ENCODE measurements around the gene HCFC1R1.

HCFC1R1 gene

GRCh38 chr16:3047387-3047720 lies 23.6 kb upstream of the HCFC1R1 start:
- Histone ChIP-seq H2BK120ac (ENCODE audit: low read depth, low read length) (no peak overlapping the region), H3K9ac (ENCODE audit: low read depth, low read length, poor library complexity) (no peak overlapping the region), H3K27ac (replicated peaks; ENCODE audit: low read length) (no peak overlapping the region), H2BK12ac (ENCODE audit: low read length) (no peak overlapping the region), H2AK5ac (ENCODE audit: low read depth, low read length) (peak overlapping the region; percentile 92), H3K18ac (ENCODE audit: low read length) (peak overlapping the region; percentile 71), H2BK15ac (ENCODE audit: low read length) (peak overlapping the region; percentile 37), H3K4me2 (ENCODE audit: insufficient read depth, low read length, poor library complexity, severe bottlenecking) (no peak overlapping the region), H2BK5ac (ENCODE audit: low read length) (peak overlapping the region; percentile 29), H2AFZ (ENCODE audit: low read length) (no peak overlapping the region), H3K79me1 (ENCODE audit: low read depth, low read length) (peaks cover 1% of the 10 kb centered on the region), H3K14ac (ENCODE audit: low read length) (no peak overlapping the region), H4K8ac (ENCODE audit: low read depth, low read length) (no peak overlapping the region), H4K91ac (ENCODE audit: low read depth, low read length, poor library complexity) (no peak overlapping the region), H3K9me3 (replicated peaks in 1 of 2; ENCODE audit: control insufficient read depth in 2 of 2, insufficient read depth in 1 of 2, low read depth in 1 of 2, low read length in 2 of 2) (peaks cover 0 to 2% of the 10 kb centered on the region in 2 donors), H3K4me1 (ENCODE audit: control insufficient read depth in 2 of 2, insufficient read depth in 1 of 2, low read depth in 1 of 2, low read length in 2 of 2) (peaks cover 0 to 1% of the 10 kb centered on the region in 2 donors), H3K4ac (ENCODE audit: low read length) (no peak overlapping the region), H3K27me3 (ENCODE audit: control insufficient read depth in 3 of 3, insufficient read depth in 3 of 3, low read depth in 1 of 3, low read length in 3 of 3) (peaks cover 14 to 67% (median 28%) of the 10 kb centered on the region in 3 experiments), H3K4me3 (ENCODE audit: low read length in 2 of 2) (peak overlapping the region in 1 of 2 donors; percentile 49), H3K23ac (ENCODE audit: low read depth, low read length, poor library complexity) (peak overlapping the region; percentile 85), H3K36me3 (replicated peaks in 1 of 2; ENCODE audit: control insufficient read depth in 2 of 2, insufficient read depth in 2 of 2, low read length in 2 of 2) (no peaks in the 10 kb centered on the region)
- no CpG with 5 or more reads among the region's 13 CpGs for WGBS, 2 donors (ENCODE audit: extremely low coverage in 2 of 2, insufficient read length in 2 of 2, insufficient replicate concordance in 1 of 2)
- no peak for DNase-seq (ENCODE audit: low spot score)

DNA sequence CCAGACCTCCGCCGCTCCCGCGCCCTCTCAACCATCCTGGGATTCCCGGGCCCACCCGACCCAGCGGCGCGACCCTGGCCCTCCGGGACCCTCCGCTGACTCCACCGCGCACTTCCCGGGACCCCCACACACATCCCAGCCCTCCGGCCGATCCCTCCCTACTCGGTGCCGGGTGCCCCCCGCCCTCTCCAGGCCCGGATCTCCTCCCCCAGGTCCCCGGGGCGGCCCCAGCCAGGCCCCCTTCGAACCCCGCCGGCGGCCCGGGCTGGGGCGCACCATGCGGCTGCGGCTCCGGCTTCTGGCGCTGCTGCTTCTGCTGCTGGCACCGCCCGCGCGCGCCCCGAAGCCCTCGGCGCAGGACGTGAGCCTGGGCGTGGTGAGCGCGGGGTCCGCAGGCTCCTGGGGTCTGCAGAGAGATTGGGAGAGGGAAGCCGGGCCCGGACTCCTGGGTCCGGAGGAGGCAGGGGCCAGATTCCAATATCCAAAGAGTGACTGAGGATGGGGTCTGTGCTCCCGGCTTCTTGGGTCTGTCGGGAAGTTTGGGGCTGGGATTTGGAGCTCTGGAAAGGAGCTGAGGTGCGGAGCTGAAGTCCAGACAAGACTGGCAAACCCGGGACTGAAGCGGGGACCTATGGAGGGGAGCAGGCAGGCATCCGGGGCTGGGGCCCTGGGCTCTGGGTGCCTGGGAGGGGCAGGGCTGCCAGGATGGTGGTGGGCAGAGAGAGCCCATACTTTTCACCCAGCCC lies 23.1 kb upstream of the HCFC1R1 start:
- H2AFZ ChIP-seq (ENCODE audit: low read length), result peak overlapping the region; percentile 99
- no peak overlapping the region for H4K91ac ChIP-seq (ENCODE audit: low read depth, low read length, poor library complexity)
- no peak overlapping the region for H2BK12ac ChIP-seq (ENCODE audit: low read length)
- peaks cover 0 to 2% of the 10 kb centered on the region in 2 donors for H3K9me3 ChIP-seq (replicated peaks in 1 of 2; ENCODE audit: control insufficient read depth in 2 of 2, insufficient read depth in 1 of 2, low read depth in 1 of 2, low read length in 2 of 2)
- H2AK5ac ChIP-seq (ENCODE audit: low read depth, low read length), result peak overlapping the region; percentile 92
- H3K23ac ChIP-seq (ENCODE audit: low read depth, low read length, poor library complexity), result peak overlapping the region; percentile 85
- H3K9ac ChIP-seq (ENCODE audit: low read depth, low read length, poor library complexity), result no peak overlapping the region
- no peak overlapping the region for H3K4ac ChIP-seq (ENCODE audit: low read length)
- H2BK5ac ChIP-seq (ENCODE audit: low read length), result peak overlapping the region; percentile 29
- peak overlapping the region; percentile 37 for H2BK15ac ChIP-seq (ENCODE audit: low read length)
- no peak overlapping the region for H2BK120ac ChIP-seq (ENCODE audit: low read depth, low read length)
- no peak overlapping the region for H4K8ac ChIP-seq (ENCODE audit: low read depth, low read length)
- H3K27me3 ChIP-seq (ENCODE audit: control insufficient read depth in 3 of 3, insufficient read depth in 3 of 3, low read depth in 1 of 3, low read length in 3 of 3), result peaks cover 14 to 67% (median 28%) of the 10 kb centered on the region in 3 experiments
- H3K18ac ChIP-seq (ENCODE audit: low read length), result peak overlapping the region; percentile 83
- H3K79me1 ChIP-seq (ENCODE audit: low read depth, low read length), result peaks cover 1% of the 10 kb centered on the region
- no peak overlapping the region for H3K27ac ChIP-seq (replicated peaks; ENCODE audit: low read length)
- no CpG with 5 or more reads among the region's 54 CpGs for WGBS, 2 donors (ENCODE audit: extremely low coverage in 2 of 2, insufficient read length in 2 of 2, insufficient replicate concordance in 1 of 2)
- DNase-seq (ENCODE audit: low spot score), result no peak
- H3K36me3 ChIP-seq (replicated peaks in 1 of 2; ENCODE audit: control insufficient read depth in 2 of 2, insufficient read depth in 2 of 2, low read length in 2 of 2), result no peaks in the 10 kb centered on the region
- peak overlapping the region; percentile 49 to 64 for H3K4me3 ChIP-seq (ENCODE audit: low read length in 2 of 2)
- H3K4me1 ChIP-seq (ENCODE audit: control insufficient read depth in 2 of 2, insufficient read depth in 1 of 2, low read depth in 1 of 2, low read length in 2 of 2), result peaks cover 0 to 1% of the 10 kb centered on the region in 2 donors
- peak overlapping the region; percentile 89 for H3K4me2 ChIP-seq (ENCODE audit: insufficient read depth, low read length, poor library complexity, severe bottlenecking)
- no peak overlapping the region for H3K14ac ChIP-seq (ENCODE audit: low read length)

DNA sequence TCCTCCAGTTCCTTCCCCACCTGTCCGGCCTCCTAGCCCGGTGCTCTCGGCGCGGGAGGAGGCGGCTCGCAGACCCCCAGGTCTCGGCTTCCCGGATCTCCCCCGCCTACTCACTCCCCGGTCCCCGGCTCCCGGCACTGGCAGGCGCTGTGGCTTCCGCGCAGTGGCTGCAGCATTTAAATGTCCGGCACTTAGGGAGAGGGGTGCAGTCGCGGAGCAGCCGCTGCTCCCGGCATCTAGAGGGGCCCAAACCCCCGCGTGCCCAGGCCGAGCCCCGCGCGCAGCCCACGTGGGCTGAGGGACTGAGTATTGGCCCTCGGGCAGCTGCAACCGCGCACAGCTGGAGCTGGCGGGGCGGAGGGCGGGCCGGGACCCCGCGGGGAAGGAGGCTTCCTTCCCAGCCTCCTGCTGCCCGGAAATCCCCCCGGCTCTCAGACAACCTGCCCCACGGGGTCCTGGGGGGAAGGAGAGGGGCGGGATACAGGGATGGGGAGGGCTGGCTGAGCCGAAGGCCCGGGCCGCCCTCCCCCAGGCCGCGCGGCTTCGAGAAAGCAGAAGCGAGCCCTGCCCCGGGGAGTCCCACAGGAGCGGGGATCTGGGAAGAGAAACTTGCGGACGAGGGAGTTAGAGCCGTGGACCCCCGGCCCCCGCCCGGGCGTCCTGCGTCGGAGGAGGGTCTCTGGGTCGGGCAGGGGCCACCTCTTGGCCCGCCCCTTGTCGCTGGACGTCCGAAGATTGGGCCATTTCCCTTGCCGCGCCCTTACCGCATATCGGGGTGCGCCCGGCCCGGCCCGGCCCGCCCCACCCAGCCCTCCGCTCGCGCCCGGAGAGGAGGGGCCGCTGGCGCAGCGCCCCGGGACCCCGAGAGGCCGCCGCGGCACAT lies 22.3 kb upstream of the HCFC1R1 start, which contains the start of gene MMP25:
MMP25 (plus strand) TSS at position 804 of the 883 bp plus-strand sequence. CDS start 357 bp downstream, outside the sequence.
- Histone ChIP-seq H4K91ac (ENCODE audit: low read depth, low read length, poor library complexity) (no peak within 1 kb of the TSS), H3K9ac (ENCODE audit: low read depth, low read length, poor library complexity) (peak within 1 kb of the TSS; percentile 70), H2BK15ac (ENCODE audit: low read length) (peak within 1 kb of the TSS; percentile 58), H3K79me1 (ENCODE audit: low read depth, low read length) (peaks cover 1% of the 10 kb centered on the region), H2BK12ac (ENCODE audit: low read length) (peak within 1 kb of the TSS; percentile 22), H2BK120ac (ENCODE audit: low read depth, low read length) (no peak within 1 kb of the TSS), H3K18ac (ENCODE audit: low read length) (peak within 1 kb of the TSS; percentile 94), H3K4me3 (ENCODE audit: low read length in 2 of 2) (peak within 1 kb of the TSS; percentile 49 to 75), H3K4me2 (ENCODE audit: insufficient read depth, low read length, poor library complexity, severe bottlenecking) (peak within 1 kb of the TSS; percentile 89), H3K4ac (ENCODE audit: low read length) (no peak within 1 kb of the TSS), H3K4me1 (ENCODE audit: control insufficient read depth in 2 of 2, insufficient read depth in 1 of 2, low read depth in 1 of 2, low read length in 2 of 2) (peaks cover 0 to 1% of the 10 kb centered on the region in 2 donors), H3K9me3 (replicated peaks in 1 of 2; ENCODE audit: control insufficient read depth in 2 of 2, insufficient read depth in 1 of 2, low read depth in 1 of 2, low read length in 2 of 2) (peaks cover 0 to 2% of the 10 kb centered on the region in 2 donors), H3K27me3 (ENCODE audit: control insufficient read depth in 3 of 3, insufficient read depth in 3 of 3, low read depth in 1 of 3, low read length in 3 of 3) (peaks cover 14 to 66% (median 28%) of the 10 kb centered on the region in 3 experiments), H2AK5ac (ENCODE audit: low read depth, low read length) (peak within 1 kb of the TSS; percentile 92), H3K27ac (replicated peaks; ENCODE audit: low read length) (no peak within 1 kb of the TSS), H4K8ac (ENCODE audit: low read depth, low read length) (no peak within 1 kb of the TSS), H3K23ac (ENCODE audit: low read depth, low read length, poor library complexity) (peak within 1 kb of the TSS; percentile 85), H3K14ac (ENCODE audit: low read length) (peak within 1 kb of the TSS; percentile 89), H3K36me3 (replicated peaks in 1 of 2; ENCODE audit: control insufficient read depth in 2 of 2, insufficient read depth in 2 of 2, low read length in 2 of 2) (no peaks in the 10 kb centered on the region), H2AFZ (ENCODE audit: low read length) (peak within 1 kb of the TSS; percentile 99), H2BK5ac (ENCODE audit: low read length) (peak within 1 kb of the TSS; percentile 29)
- no peak for DNase-seq (ENCODE audit: low spot score)
- WGBS, 2 donors (ENCODE audit: extremely low coverage in 2 of 2, insufficient read length in 2 of 2, insufficient replicate concordance in 1 of 2), result no CpG with 5 or more reads among the region's 86 CpGs

Data from neuronal stem cell (in vitro differentiated cells).